WERI-Rb-1 (cell line): ENCODE results near the gene SEPTIN10.
"Not testable (repeated sequence)": the region's sequence is repeated elsewhere in the genome, so short reads cannot be mapped to it uniquely, and the experiment has no call there.

Experiments
- DNase-seq: peaks from one replicate; pipeline ENCODE4 v3.0.0-alpha.2; 2020
- H3K27ac ChIP-seq: fragments of 250-450 bp; sonication (Bioruptor Pico); 2 replicates; pipeline ENCODE4 v1.5.1; 2020; ENCODE audit warnings: mild to moderate bottlenecking, moderate library complexity
- H3K27me3 ChIP-seq: fragments of 250-450 bp; sonication (Bioruptor Pico); 2 replicates; pipeline ENCODE4 v1.5.1; 2021; ENCODE audit warnings: mild to moderate bottlenecking, low read depth, moderate library complexity; ENCODE audit not compliant: insufficient read depth, severe bottlenecking
- H3K36me3 ChIP-seq: fragments of 250-450 bp; sonication (Bioruptor Pico); 2 replicates; pipeline ENCODE4 v1.5.1; 2020; ENCODE audit warnings: mild to moderate bottlenecking, moderate library complexity
- H3K4me3 ChIP-seq: 2 replicates; pipeline ENCODE4 v1.5.1; 2011; ENCODE audit warnings: low read depth, mild to moderate bottlenecking, control low read depth, low read length
- H3K9me3 ChIP-seq: fragments of 250-450 bp; sonication (Bioruptor Pico); 2 replicates; pipeline ENCODE4 v1.5.1; 2021; ENCODE audit warnings: mild to moderate bottlenecking, moderate library complexity; ENCODE audit not compliant: severe bottlenecking
- CTCF ChIP-seq: IDR thresholded peaks from 2 replicates; pipeline ENCODE4 v1.5.1; 2011; ENCODE audit warnings: low read depth, mild to moderate bottlenecking, control low read depth, inconsistent platforms, low read length

Gene SEPTIN10

DNA sequence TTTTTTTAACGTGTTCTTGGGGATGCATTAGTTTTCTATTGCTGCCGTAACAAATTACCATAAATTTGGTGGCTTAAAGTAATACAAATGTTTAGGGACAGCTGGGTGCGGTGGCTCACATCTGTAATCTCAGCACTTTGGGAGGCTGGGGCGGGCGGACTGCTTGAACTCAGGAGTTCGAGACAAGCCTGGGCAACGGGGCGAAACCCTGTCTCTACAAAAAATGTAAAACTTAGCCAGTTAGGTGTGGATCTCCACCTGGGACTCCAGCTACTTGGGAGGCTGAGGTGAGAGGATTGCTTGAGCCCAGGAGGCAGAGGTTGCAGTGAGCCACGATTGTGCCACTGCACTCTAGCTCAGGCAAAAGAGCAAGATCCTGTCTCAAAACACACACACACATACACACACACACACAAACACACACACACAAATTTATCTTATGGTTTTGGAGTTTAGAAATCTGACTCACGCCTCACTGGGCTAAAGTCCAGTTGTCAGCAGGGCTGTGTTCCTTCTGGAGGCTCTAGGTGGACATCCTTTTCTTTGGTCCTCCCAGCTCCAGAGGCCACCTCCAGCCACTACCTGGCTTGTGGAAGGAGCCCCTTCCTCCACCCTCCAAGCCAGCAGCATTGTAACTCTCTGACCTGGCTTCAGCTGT, 76.1 kb downstream of the SEPTIN10 start:
- no peaks in the 10 kb centered on the region for H3K9me3 ChIP-seq
- H3K27me3 ChIP-seq: no peaks in the 10 kb centered on the region
- DNase-seq: no peak
- TF ChIP-seq CTCF: no peak
- H3K36me3 ChIP-seq: no peaks in the 10 kb centered on the region
- no peak overlapping the region for H3K4me3 ChIP-seq
- no peak overlapping the region for H3K27ac ChIP-seq

DNA sequence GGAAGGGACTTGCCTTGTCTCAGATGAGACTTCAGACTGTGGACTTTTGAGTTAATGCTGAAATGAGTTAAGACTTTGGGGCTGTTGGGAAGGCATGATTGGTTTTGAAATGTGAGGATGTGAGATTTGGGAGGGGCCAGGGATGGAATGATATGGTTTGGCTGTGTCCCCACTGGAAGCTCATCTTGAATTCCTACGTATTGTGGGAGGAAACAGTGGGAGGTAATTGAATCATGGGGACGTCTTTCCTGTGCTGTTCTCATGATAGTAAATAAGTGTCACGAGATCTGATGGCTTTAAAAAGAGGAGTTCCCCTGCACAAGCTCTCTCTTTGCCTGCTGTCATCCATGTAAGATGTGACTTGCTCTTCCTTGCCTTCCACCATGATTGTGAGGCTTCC, 77.2 kb downstream of the SEPTIN10 start:
- H3K9me3 ChIP-seq, H3K4me3 ChIP-seq, H3K36me3 ChIP-seq, H3K27me3 ChIP-seq, H3K27ac ChIP-seq, DNase-seq: not testable (repeated sequence)

DNA sequence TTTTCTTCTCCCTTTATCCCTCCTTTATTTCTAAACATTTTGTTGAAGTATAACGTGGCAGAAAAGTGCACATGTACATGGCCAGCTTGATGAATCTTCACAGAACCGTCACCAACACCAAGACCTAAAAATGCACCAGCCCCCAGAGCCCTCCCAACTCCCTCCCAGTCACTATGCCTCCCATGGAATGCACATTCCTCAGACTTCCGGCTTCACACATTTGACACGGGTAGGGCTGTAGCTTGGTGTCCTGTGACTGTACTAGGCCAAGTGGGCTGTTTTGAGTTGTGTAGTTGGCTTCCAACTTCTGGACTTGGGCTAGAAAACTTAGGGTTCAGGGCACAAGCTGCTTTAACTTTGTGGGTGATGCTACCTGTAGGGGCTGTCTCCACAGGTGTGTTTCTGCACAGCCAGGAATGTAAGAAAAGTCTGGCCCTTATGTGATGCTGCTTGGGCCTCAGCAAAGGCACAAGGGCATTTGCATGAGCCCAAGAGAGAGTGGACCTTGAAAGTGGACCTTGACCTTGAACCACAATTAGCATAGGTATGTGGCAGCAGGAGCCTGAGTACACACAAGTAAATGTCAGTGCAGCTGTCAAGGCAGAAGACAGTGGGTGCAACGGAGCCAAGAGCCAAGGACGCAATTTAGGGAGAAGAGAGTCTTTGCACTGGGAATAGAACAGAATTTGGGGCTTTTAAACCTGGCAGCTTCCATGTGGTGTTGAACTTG, 78.4 kb downstream of the SEPTIN10 start:
- DNase-seq: no peak
- Histone ChIP-seq H3K27ac (no peak overlapping the region), H3K9me3 (no peaks in the 10 kb centered on the region), H3K27me3 (no peaks in the 10 kb centered on the region), H3K36me3 (no peaks in the 10 kb centered on the region), H3K4me3 (no peak overlapping the region)
- no peak for TF ChIP-seq CTCF

DNA sequence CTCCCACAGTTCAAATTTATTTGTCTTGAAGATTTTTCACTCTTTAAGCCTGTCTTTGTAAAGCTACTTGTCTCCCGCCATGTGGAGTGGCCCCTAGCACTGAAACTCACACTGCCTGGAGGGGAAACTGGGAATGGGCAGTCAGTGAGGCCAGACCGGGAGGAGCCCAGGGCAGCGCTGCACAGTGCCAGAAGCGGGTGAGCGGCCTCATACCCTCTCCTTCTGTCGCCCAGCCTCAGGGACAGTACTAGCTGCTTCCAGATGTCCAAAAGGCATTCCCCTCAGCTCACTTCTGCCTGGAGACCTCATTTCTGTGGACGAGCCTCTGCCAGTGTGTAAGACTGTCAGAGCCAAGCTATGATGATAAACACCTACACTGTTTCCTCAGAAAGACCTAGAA, 79.9 kb downstream of the SEPTIN10 start:
- H3K9me3 ChIP-seq: no peaks in the 10 kb centered on the region
- DNase-seq: no peak
- no peak overlapping the region for H3K4me3 ChIP-seq
- H3K27ac ChIP-seq: no peak overlapping the region
- TF ChIP-seq CTCF: no peak
- H3K36me3 ChIP-seq: no peaks in the 10 kb centered on the region
- H3K27me3 ChIP-seq: no peaks in the 10 kb centered on the region

DNA sequence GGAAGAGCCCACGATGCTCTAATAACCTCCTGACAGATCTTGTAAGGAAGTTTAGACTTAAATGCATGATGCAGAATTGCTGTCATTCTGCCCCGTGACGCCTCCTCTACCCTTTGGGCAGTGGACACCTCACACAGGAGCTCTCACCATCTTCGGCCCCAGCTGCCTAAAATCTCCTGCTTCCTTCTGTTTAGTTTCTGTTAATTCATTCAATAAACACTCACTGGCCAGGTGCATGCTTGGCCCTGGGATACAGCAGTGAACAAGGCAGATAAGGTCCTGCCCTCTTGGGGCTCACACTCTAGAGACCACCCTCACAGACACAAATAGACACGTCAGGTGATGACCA, 81.1 kb downstream of the SEPTIN10 start:
- no peaks in the 10 kb centered on the region for H3K36me3 ChIP-seq
- no peak for TF ChIP-seq CTCF
- H3K4me3 ChIP-seq: no peak overlapping the region
- no peak overlapping the region for H3K27ac ChIP-seq
- DNase-seq: no peak
- no peaks in the 10 kb centered on the region for H3K9me3 ChIP-seq
- H3K27me3 ChIP-seq: no peaks in the 10 kb centered on the region

GRCh38 chr2:109531896-109532727, 81.7 kb downstream of the SEPTIN10 start:
- no peak for TF ChIP-seq CTCF
- no peak for DNase-seq
- Histone ChIP-seq H3K27me3 (no peaks in the 10 kb centered on the region), H3K4me3 (no peak overlapping the region), H3K9me3 (no peaks in the 10 kb centered on the region), H3K27ac (no peak overlapping the region), H3K36me3 (no peaks in the 10 kb centered on the region)
